HG03442 (cell line): ENCODE measurements around the gene MVP.

Source experiments
- ATAC-seq: cut with Tn5 transposase; IDR thresholded peaks from one replicate; pipeline ENCODE4 v1.9.1; 2021; ENCODE audit warnings: mild to moderate bottlenecking, moderate library complexity; ENCODE audit not compliant: unreplicated experiment

MVP gene

GRCh38 chr16:29840240-29840639, 20.0 kb downstream of the MVP start:
- no peak for ATAC-seq

- ATAC-seq, result no peak
Observed at GRCh38 chr16:29841631-29842030, 21.4 kb downstream of the MVP start.

- ATAC-seq, result no peak
Observed at GRCh38 chr16:29842732-29843346, 22.6 kb downstream of the MVP start.

GRCh38 chr16:29843931-29844330, 23.7 kb downstream of the MVP start:
- no peak for ATAC-seq

- ATAC-seq, result no peak
Observed at GRCh38 chr16:29844575-29845331, 24.5 kb downstream of the MVP start.

GRCh38 chr16:29845656-29846055, 25.4 kb downstream of the MVP start:
- no peak for ATAC-seq

GRCh38 chr16:29848420-29849297, 28.4 kb downstream of the MVP start:
- ATAC-seq, result no peak

- no peak for ATAC-seq
Observed at GRCh38 chr16:29849505-29849904, 29.2 kb downstream of the MVP start.

- no peak for ATAC-seq
Observed at GRCh38 chr16:29850998-29851397, 30.7 kb downstream of the MVP start.

GRCh38 chr16:29852654-29853053, 32.4 kb downstream of the MVP start:
- ATAC-seq, result no peak

GRCh38 chr16:29854520-29855100, 34.3 kb downstream of the MVP start:
- ATAC-seq, result no peak

GRCh38 chr16:29857133-29857760, 37.0 kb downstream of the MVP start:
- no peak for ATAC-seq

- ATAC-seq, result no peak
Observed at GRCh38 chr16:29858149-29858849, 38.0 kb downstream of the MVP start.

- ATAC-seq, result no peak
Observed at GRCh38 chr16:29858974-29859373, 38.7 kb downstream of the MVP start.

- ATAC-seq, result no peak
Observed at GRCh38 chr16:29860218-29860617, 40.0 kb downstream of the MVP start.

GRCh38 chr16:29862383-29862883, 42.2 kb downstream of the MVP start:
- ATAC-seq, result peak; percentile 8

GRCh38 chr16:29862884-29863668, 42.8 kb downstream of the MVP start, which contains the start of gene CDIPT:
Gene CDIPT (minus strand): TSS chr16:29863226. CDS start chr16:29862857, 369 bp downstream.
- ATAC-seq, result peak; percentile 86

GRCh38 chr16:29863669-29863984, 43.4 kb downstream of the MVP start:
- no peak for ATAC-seq

GRCh38 chr16:29864205-29864604, 43.9 kb downstream of the MVP start:
- no peak for ATAC-seq
